BJ (cell line): ENCODE results near the gene VPS37C. TPM values are rescaled to one million over a fixed set of nuclear protein-coding genes. Genes with fewer than 3 reads are reported as not detected.

Source experiments
- CTCF ChIA-PET: fragments of 350-600 bp; formaldehyde crosslinking; extraction: SDS; loops from one replicate; lab custom pipeline; 2021; ENCODE audit warnings: antibody characterized with exemption, inconsistent platforms; lab: Yijun Ruan, JAX
- POLR2A ChIA-PET: fragments of 300-600 bp; sonication (Branson Sonifier 250); formaldehyde crosslinking; extraction: SDS; loops from one replicate; lab custom pipeline; 2021; ENCODE audit warnings: antibody characterized with exemption; lab: Charles Lee
- DNase-seq: peaks from one replicate; pipeline ENCODE4 v3.0.0-alpha.2; 2011; ENCODE audit warnings: low read depth
- H3K27me3 ChIP-seq: 2 replicates; pipeline ENCODE4 v1.6.0; 2011; ENCODE audit warnings: low read length; ENCODE audit not compliant: control insufficient read depth, insufficient read depth
- H3K36me3 ChIP-seq: 2 replicates; pipeline ENCODE4 v1.5.1; 2011; ENCODE audit warnings: low read length; ENCODE audit not compliant: control insufficient read depth, insufficient read depth
- H3K4me3 ChIP-seq: 2 replicates; pipeline ENCODE4 v1.5.1; 2011; ENCODE audit warnings: low read depth, mild to moderate bottlenecking, control low read depth, low read length
- CTCF ChIP-seq: IDR thresholded peaks from 2 replicates; pipeline ENCODE4 v1.5.1; 2011; ENCODE audit warnings: low read depth, mild to moderate bottlenecking, control low read depth, inconsistent platforms, low read length, moderate library complexity; ENCODE audit not compliant: insufficient read depth
- polyA plus RNA-seq: library from polyadenylated mRNA; depleted of rRNA; stranded (reverse); fragments of >200 nt; gene quantifications from 2 replicates; pipeline ENCODE4 v1.2.3, GENCODE V29; 2011

VPS37C gene
- polyA plus RNA-seq, 1 experiment = 17.5 TPM

- H3K4me3 ChIP-seq = no peak overlapping the region
- CTCF ChIA-PET = interaction anchor here (0.7 kb wide), 1 partner anchor 10 kb away, joined by 3 read pairs; the partner anchor contains the start of gene CD5
- H3K36me3 ChIP-seq = no peaks in the 10 kb centered on the region
- no peak for TF ChIP-seq CTCF
- POLR2A ChIA-PET = no interaction called here
- no peaks in the 10 kb centered on the region for H3K27me3 ChIP-seq
- no peak for DNase-seq
Observed at GRCh38 chr11:61091373-61092279, 69.6 kb downstream of the VPS37C start.

- no peak for DNase-seq
- H3K27me3 ChIP-seq = no peaks in the 10 kb centered on the region
- H3K4me3 ChIP-seq = no peak overlapping the region
- no peak for TF ChIP-seq CTCF
- ChIA-PET POLR2A (no interaction called here), CTCF (no interaction called here)
- H3K36me3 ChIP-seq = no peaks in the 10 kb centered on the region
Observed at GRCh38 chr11:61090982-61091372, 70.2 kb downstream of the VPS37C start.

- Histone ChIP-seq H3K36me3 (no peaks in the 10 kb centered on the region), H3K4me3 (no peak overlapping the region), H3K27me3 (no peaks in the 10 kb centered on the region)
- ChIA-PET CTCF (interaction anchor here (1.1 kb wide), 1 partner anchor 9 kb away, joined by 3 read pairs; no protein-coding TSS in a partner anchor), POLR2A (no interaction called here)
- TF ChIP-seq CTCF = no peak
- no peak for DNase-seq
Observed at GRCh38 chr11:61090521-61090920, 70.7 kb downstream of the VPS37C start.

GRCh38 chr11:61089806-61090491 is 71.3 kb downstream of the VPS37C start:
- no peak for TF ChIP-seq CTCF
- H3K4me3 ChIP-seq = no peak overlapping the region
- no peaks in the 10 kb centered on the region for H3K27me3 ChIP-seq
- no peaks in the 10 kb centered on the region for H3K36me3 ChIP-seq
- ChIA-PET POLR2A (no interaction called here), CTCF (interaction anchor here (1.1 kb wide), 1 partner anchor 8 kb away, joined by 3 read pairs; no protein-coding TSS in a partner anchor)
- no peak for DNase-seq
